Left lung (tissue), 10 donors: ENCODE results near the gene METTL13. TPM values are rescaled to one million over a fixed set of nuclear protein-coding genes. Genes with fewer than 3 reads are reported as not detected.

Source experiments
- ATAC-seq: fragments of 200-7000 bp; cut with Tn5 transposase; one replicate; pipeline ENCODE4 v1.9.1; 2020; ENCODE audit warnings: moderate library complexity
- DNase-seq, 4 donors: peaks; one replicate each; pipeline ENCODE4 v3.0.0-alpha.2; 2013 to 2020
- H3K27ac ChIP-seq, 2 donors: fragments of 200-600 bp; sonication (generic) in 1 of 2; one replicate each; pipeline versions ENCODE4 v1.5.0 to v1.8.0; 2020 to 2021
- H3K27me3 ChIP-seq, 2 donors: fragments of 200-600 bp; sonication (generic) in 1 of 2; one replicate each; pipeline versions ENCODE4 v1.5.0 to v1.8.0; 2020 to 2021
- H3K36me3 ChIP-seq, 2 donors: fragments of 200-600 bp; sonication (generic) in 1 of 2; one replicate each; pipeline versions ENCODE4 v1.5.0 to v1.8.0; 2020 to 2021
- H3K4me1 ChIP-seq, 2 donors: fragments of 200-600 bp; one replicate each; pipeline ENCODE4 v1.8.0; 2021
- H3K4me3 ChIP-seq, 2 donors: fragments of 200-600 bp; sonication (generic) in 1 of 2; one replicate each; pipeline versions ENCODE4 v1.5.0 to v1.8.0; 2020 to 2021; ENCODE audit warnings: mild to moderate bottlenecking in 1 of 2
- H3K9me3 ChIP-seq, 2 donors: fragments of 200-600 bp; sonication (generic) in 1 of 2; one replicate each; pipeline versions ENCODE4 v1.5.0 to v1.8.0; 2020 to 2021
- CTCF ChIP-seq, 2 donors: fragments of 200-600 bp; sonication (generic) in 1 of 2; IDR thresholded peaks; one replicate each; pipeline versions ENCODE4 v1.5.0 to v1.8.0; 2021; ENCODE audit warnings: antibody characterized with exemption in 2 of 2
- intact Hi-C, 2 donors: fragments of 100-400 bp; cut with DNase I; formaldehyde crosslinking; loops; one replicate each; pipeline versions ENCODE4 v1.11.2 to v1.14.2; 2022
- polyA plus RNA-seq, 6 donors: library from polyadenylated mRNA; unstranded; fragments of 120-200 nt; gene quantifications; one replicate each; pipeline ENCODE4 v1.2.1, GENCODE V29; 2013; ENCODE audit not compliant: insufficient read length in 6 of 6
- total RNA-seq, 2 donors: library from RNA; stranded (reverse); fragmentation: NEBNext Ultra II Directional; extraction: Animal tissue kit (Norgen Biotek cat#: 25700); gene quantifications; one replicate each; pipeline ENCODE4 v1.2.1, GENCODE V29; 2021
- donor health status: DM: no; HTN: yes; CAD: no.
- donor health status: DM: no; HTN: no; CAD: no.

The METTL13 gene
- total and polyA plus RNA-seq, 8 donors: 25.1 to 39.5 (median 34.8) TPM

GRCh38 chr1:171742577-171742922 is 38.9 kb upstream of the METTL13 start:
- H3K4me1 ChIP-seq: peaks cover 13 to 57% of the 10 kb centered on the region in 2 donors
- peak; percentile 60 for ATAC-seq
- intact Hi-C loops: no loop called here
- peak in 3 of 4 donors; percentile 52 to 62 (median 52) for DNase-seq
- H3K4me3 ChIP-seq: peak overlapping the region; percentile 91 to 95
- no peak for TF ChIP-seq CTCF (IDR thresholded peaks at IDR 0.05)
- H3K9me3 ChIP-seq: no peaks in the 10 kb centered on the region
- peaks cover 0 to 8% of the 10 kb centered on the region in 2 donors for H3K36me3 ChIP-seq
- H3K27me3 ChIP-seq: no peaks in the 10 kb centered on the region
- peak overlapping the region; percentile 96 to 98 for H3K27ac ChIP-seq

- Histone ChIP-seq H3K9me3 (no peaks in the 10 kb centered on the region), H3K4me1 (peaks cover 13 to 57% of the 10 kb centered on the region in 2 donors), H3K27me3 (no peaks in the 10 kb centered on the region), H3K36me3 (peaks cover 0 to under 1% of the 10 kb centered on the region in 2 donors), H3K4me3 (peak overlapping the region; percentile 91 to 95), H3K27ac (peak overlapping the region; percentile 96 to 98)
- DNase-seq: peak in 2 of 4 donors; percentile 34 to 44
- TF ChIP-seq CTCF (IDR thresholded peaks at IDR 0.05): no peak
- intact Hi-C loops: no loop called here
- peak; percentile 16 for ATAC-seq
These were observed 38.2 kb upstream of the METTL13 start for GRCh38 chr1:171743081-171743870.

GRCh38 chr1:171744986-171745385 is 36.5 kb upstream of the METTL13 start:
- intact Hi-C loops: no loop called here
- Histone ChIP-seq H3K4me3 (no peak overlapping the region), H3K36me3 (no peaks in the 10 kb centered on the region), H3K4me1 (peaks cover 10 to 41% of the 10 kb centered on the region in 2 donors), H3K27ac (peak overlapping the region in 1 of 2 donors; percentile 49), H3K9me3 (no peaks in the 10 kb centered on the region), H3K27me3 (no peaks in the 10 kb centered on the region)
- DNase-seq (no peak), ATAC-seq (no peak)
- TF ChIP-seq CTCF (IDR thresholded peaks at IDR 0.05): no peak

GRCh38 chr1:171748651-171749050 is 32.8 kb upstream of the METTL13 start:
- Histone ChIP-seq H3K4me1 (peaks cover 0 to 16% of the 10 kb centered on the region in 2 donors), H3K9me3 (no peaks in the 10 kb centered on the region), H3K36me3 (no peaks in the 10 kb centered on the region), H3K27ac (no peak overlapping the region), H3K27me3 (no peaks in the 10 kb centered on the region), H3K4me3 (no peak overlapping the region)
- DNase-seq (no peak), ATAC-seq (no peak)
- intact Hi-C loops: no loop called here
- TF ChIP-seq CTCF (IDR thresholded peaks at IDR 0.05): no peak

GRCh38 chr1:171751221-171751620 is 30.2 kb upstream of the METTL13 start:
- DNase-seq (no peak), ATAC-seq (no peak)
- TF ChIP-seq CTCF (IDR thresholded peaks at IDR 0.05): no peak
- Histone ChIP-seq H3K4me1 (no peaks in the 10 kb centered on the region), H3K27ac (no peak overlapping the region), H3K9me3 (no peaks in the 10 kb centered on the region), H3K36me3 (no peaks in the 10 kb centered on the region), H3K27me3 (no peaks in the 10 kb centered on the region), H3K4me3 (no peak overlapping the region)
- intact Hi-C loops: no loop called here
